ENCODE measurements around the gene ESR2.

The ESR2 gene

DNA sequence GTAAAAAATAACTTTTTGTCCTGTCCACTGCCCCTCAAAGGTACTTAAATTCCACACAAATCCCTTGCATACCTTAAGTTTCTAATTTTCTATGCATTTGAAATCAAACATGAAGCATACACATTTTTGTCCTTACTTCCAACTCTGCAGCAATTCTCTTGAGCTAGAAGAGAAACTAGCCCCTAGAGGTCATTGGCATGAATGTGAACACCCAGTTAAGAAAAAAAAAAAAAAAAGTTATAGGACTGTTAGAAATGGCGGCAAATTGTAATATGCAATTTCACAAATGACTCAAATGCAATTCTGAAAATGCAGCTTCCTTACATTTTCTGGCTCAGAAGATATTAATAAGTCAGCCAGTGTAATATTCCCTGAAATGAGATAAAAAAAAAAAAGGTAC is 4.6 kb upstream of the ESR2 start:
- no peak overlapping the region for H4K8ac ChIP-seq (ENCODE audit: low read depth, low read length)
- no peaks in the 10 kb centered on the region for H3K79me1 ChIP-seq (ENCODE audit: low read depth, low read length)
- H3K23ac ChIP-seq (ENCODE audit: low read depth, low read length, poor library complexity): no peak overlapping the region
- WGBS, 2 donors (ENCODE audit: extremely low coverage in 2 of 2, insufficient read length in 2 of 2, insufficient replicate concordance in 1 of 2): no CpG with 5 or more reads among the region's 1 CpG
- no peak overlapping the region for H2AK5ac ChIP-seq (ENCODE audit: low read depth, low read length)
- no peak overlapping the region for H3K9ac ChIP-seq (ENCODE audit: low read depth, low read length, poor library complexity)
- no peak overlapping the region for H2BK15ac ChIP-seq (ENCODE audit: low read length)
- H2BK5ac ChIP-seq (ENCODE audit: low read length): no peak overlapping the region
- H2BK12ac ChIP-seq (ENCODE audit: low read length): no peak overlapping the region
- H2AFZ ChIP-seq (ENCODE audit: low read length): no peak overlapping the region
- peaks cover 0 to 18% (median 11%) of the 10 kb centered on the region in 3 experiments for H3K27me3 ChIP-seq (ENCODE audit: control insufficient read depth in 3 of 3, insufficient read depth in 3 of 3, low read depth in 1 of 3, low read length in 3 of 3)
- no peak overlapping the region for H4K91ac ChIP-seq (ENCODE audit: low read depth, low read length, poor library complexity)
- H3K27ac ChIP-seq (replicated peaks; ENCODE audit: low read length): no peak overlapping the region
- H3K18ac ChIP-seq (ENCODE audit: low read length): no peak overlapping the region
- H3K4me3 ChIP-seq (ENCODE audit: low read length in 2 of 2): no peak overlapping the region
- no peaks in the 10 kb centered on the region for H3K9me3 ChIP-seq (replicated peaks in 1 of 2; ENCODE audit: control insufficient read depth in 2 of 2, insufficient read depth in 1 of 2, low read depth in 1 of 2, low read length in 2 of 2)
- no peak overlapping the region for H3K14ac ChIP-seq (ENCODE audit: low read length)
- no peaks in the 10 kb centered on the region for H3K36me3 ChIP-seq (replicated peaks in 1 of 2; ENCODE audit: control insufficient read depth in 2 of 2, insufficient read depth in 2 of 2, low read length in 2 of 2)
- H2BK120ac ChIP-seq (ENCODE audit: low read depth, low read length): no peak overlapping the region
- H3K4me2 ChIP-seq (ENCODE audit: insufficient read depth, low read length, poor library complexity, severe bottlenecking): no peak overlapping the region
- no peak for DNase-seq (ENCODE audit: low spot score)
- H3K4ac ChIP-seq (ENCODE audit: low read length): no peak overlapping the region
- H3K4me1 ChIP-seq (ENCODE audit: control insufficient read depth in 2 of 2, insufficient read depth in 1 of 2, low read depth in 1 of 2, low read length in 2 of 2): peaks cover 0 to 5% of the 10 kb centered on the region in 2 donors

DNA sequence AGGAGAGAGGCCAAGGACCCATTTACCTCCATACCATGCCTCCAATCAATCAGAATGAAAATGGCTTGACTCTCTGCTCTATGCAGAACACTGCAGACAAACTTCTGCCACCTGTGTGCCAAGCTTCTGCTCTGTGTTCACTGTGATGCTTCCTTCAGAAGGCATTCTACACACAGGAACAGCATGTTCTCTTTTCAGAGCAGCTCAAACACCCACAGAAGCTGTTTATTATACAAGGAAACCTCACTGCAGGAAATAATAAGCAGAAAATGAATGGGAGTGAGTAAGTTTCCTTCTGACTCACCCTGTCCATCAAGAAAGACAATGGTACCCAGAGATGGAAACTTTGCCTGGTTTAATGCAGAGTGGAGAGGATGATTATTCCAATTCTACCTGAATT is 2.4 kb upstream of the ESR2 start:
- Histone ChIP-seq H3K36me3 (replicated peaks in 1 of 2; ENCODE audit: control insufficient read depth in 2 of 2, insufficient read depth in 2 of 2, low read length in 2 of 2) (no peaks in the 10 kb centered on the region), H3K14ac (ENCODE audit: low read length) (no peak overlapping the region), H2BK12ac (ENCODE audit: low read length) (no peak overlapping the region), H4K91ac (ENCODE audit: low read depth, low read length, poor library complexity) (no peak overlapping the region), H2AK5ac (ENCODE audit: low read depth, low read length) (no peak overlapping the region), H3K9ac (ENCODE audit: low read depth, low read length, poor library complexity) (no peak overlapping the region), H3K4me2 (ENCODE audit: insufficient read depth, low read length, poor library complexity, severe bottlenecking) (no peak overlapping the region), H3K23ac (ENCODE audit: low read depth, low read length, poor library complexity) (no peak overlapping the region), H2BK120ac (ENCODE audit: low read depth, low read length) (no peak overlapping the region), H3K27me3 (ENCODE audit: control insufficient read depth in 3 of 3, insufficient read depth in 3 of 3, low read depth in 1 of 3, low read length in 3 of 3) (peaks cover 0 to 40% (median 16%) of the 10 kb centered on the region in 3 experiments), H2BK15ac (ENCODE audit: low read length) (no peak overlapping the region), H2BK5ac (ENCODE audit: low read length) (no peak overlapping the region), H3K9me3 (replicated peaks in 1 of 2; ENCODE audit: control insufficient read depth in 2 of 2, insufficient read depth in 1 of 2, low read depth in 1 of 2, low read length in 2 of 2) (no peaks in the 10 kb centered on the region), H3K4ac (ENCODE audit: low read length) (no peak overlapping the region), H3K18ac (ENCODE audit: low read length) (no peak overlapping the region), H3K79me1 (ENCODE audit: low read depth, low read length) (no peaks in the 10 kb centered on the region), H2AFZ (ENCODE audit: low read length) (no peak overlapping the region), H3K27ac (replicated peaks; ENCODE audit: low read length) (no peak overlapping the region), H3K4me3 (ENCODE audit: low read length in 2 of 2) (no peak overlapping the region), H4K8ac (ENCODE audit: low read depth, low read length) (no peak overlapping the region), H3K4me1 (ENCODE audit: control insufficient read depth in 2 of 2, insufficient read depth in 1 of 2, low read depth in 1 of 2, low read length in 2 of 2) (peaks cover 3 to 8% of the 10 kb centered on the region in 2 donors)
- no peak for DNase-seq (ENCODE audit: low spot score)

DNA sequence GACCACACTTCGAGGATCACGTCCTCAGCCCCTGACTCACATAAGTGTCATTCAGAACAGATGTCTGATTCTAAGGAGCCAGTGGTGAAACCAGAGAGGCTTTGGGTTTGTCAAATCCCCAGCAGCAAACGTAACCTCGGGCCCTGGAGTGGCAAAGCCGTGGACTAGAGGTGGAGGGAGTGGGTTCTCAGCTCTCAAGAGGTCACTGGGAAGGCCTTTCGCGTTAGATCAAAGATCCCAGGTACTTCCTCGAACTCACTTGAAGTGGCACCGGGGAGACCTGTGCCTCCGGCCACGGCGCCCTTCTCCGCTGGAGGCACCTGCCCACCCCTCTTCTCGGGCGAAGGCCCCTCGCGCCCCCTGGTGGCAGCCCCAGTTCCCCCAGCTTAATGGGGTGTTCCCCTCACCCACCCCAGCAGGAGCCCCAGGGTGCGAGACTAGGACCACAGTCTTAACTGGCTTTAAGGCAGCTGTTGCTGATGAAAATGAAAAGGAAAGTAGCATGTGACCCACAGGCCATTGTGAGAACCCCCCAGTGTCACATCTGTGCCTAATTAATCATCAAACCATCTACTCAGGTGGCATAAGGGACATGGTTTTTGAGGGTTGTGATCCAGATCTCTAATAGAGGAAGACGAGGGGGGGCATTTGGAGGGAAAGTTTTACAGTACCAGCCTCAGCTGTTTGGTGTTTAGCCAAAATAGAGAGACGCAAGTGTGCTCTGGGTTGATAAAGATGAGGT is 672 bp upstream of the ESR2 start:
- Histone ChIP-seq H2BK5ac (ENCODE audit: low read length) (no peak overlapping the region), H3K4me3 (ENCODE audit: low read length in 2 of 2) (peak overlapping the region in 1 of 2 donors; percentile 32), H2BK15ac (ENCODE audit: low read length) (no peak overlapping the region), H3K4ac (ENCODE audit: low read length) (no peak overlapping the region), H2BK120ac (ENCODE audit: low read depth, low read length) (no peak overlapping the region), H3K9ac (ENCODE audit: low read depth, low read length, poor library complexity) (no peak overlapping the region), H3K4me2 (ENCODE audit: insufficient read depth, low read length, poor library complexity, severe bottlenecking) (peak overlapping the region; percentile 94), H3K14ac (ENCODE audit: low read length) (no peak overlapping the region), H2AK5ac (ENCODE audit: low read depth, low read length) (no peak overlapping the region), H2BK12ac (ENCODE audit: low read length) (no peak overlapping the region), H3K9me3 (replicated peaks in 1 of 2; ENCODE audit: control insufficient read depth in 2 of 2, insufficient read depth in 1 of 2, low read depth in 1 of 2, low read length in 2 of 2) (no peaks in the 10 kb centered on the region), H3K18ac (ENCODE audit: low read length) (no peak overlapping the region), H3K4me1 (ENCODE audit: control insufficient read depth in 2 of 2, insufficient read depth in 1 of 2, low read depth in 1 of 2, low read length in 2 of 2) (peaks cover 3 to 8% of the 10 kb centered on the region in 2 donors), H2AFZ (ENCODE audit: low read length) (peak overlapping the region; percentile 87), H4K91ac (ENCODE audit: low read depth, low read length, poor library complexity) (no peak overlapping the region), H3K27ac (replicated peaks; ENCODE audit: low read length) (no peak overlapping the region), H3K36me3 (replicated peaks in 1 of 2; ENCODE audit: control insufficient read depth in 2 of 2, insufficient read depth in 2 of 2, low read length in 2 of 2) (no peaks in the 10 kb centered on the region), H3K23ac (ENCODE audit: low read depth, low read length, poor library complexity) (no peak overlapping the region), H3K79me1 (ENCODE audit: low read depth, low read length) (no peaks in the 10 kb centered on the region), H4K8ac (ENCODE audit: low read depth, low read length) (no peak overlapping the region), H3K27me3 (ENCODE audit: control insufficient read depth in 3 of 3, insufficient read depth in 3 of 3, low read depth in 1 of 3, low read length in 3 of 3) (peaks cover 0 to 50% (median 16%) of the 10 kb centered on the region in 3 experiments)
- WGBS, 2 donors (ENCODE audit: extremely low coverage in 2 of 2, insufficient read length in 2 of 2, insufficient replicate concordance in 1 of 2): no CpG with 5 or more reads among the region's 20 CpGs
- DNase-seq (ENCODE audit: low spot score): peak; percentile 48

DNA sequence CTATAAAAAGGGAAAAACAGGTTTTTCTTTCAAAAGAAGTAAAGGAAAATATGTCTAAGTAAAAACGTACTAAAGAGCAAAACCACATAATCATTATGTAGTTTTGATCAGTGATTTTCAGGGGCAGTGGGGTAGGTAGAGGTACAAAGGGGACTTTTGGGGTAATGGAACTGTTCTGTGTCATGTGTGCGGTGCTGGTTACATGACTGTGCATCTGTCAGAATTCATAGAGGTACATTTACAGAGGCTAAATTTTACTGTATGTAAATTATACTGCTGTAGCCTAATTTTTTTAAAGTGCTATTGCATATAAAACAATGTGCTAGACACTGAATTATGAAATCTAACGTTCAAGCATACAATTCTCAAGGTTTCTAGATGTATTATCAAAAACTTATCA is 2.0 kb downstream of the ESR2 start:
- Histone ChIP-seq H3K18ac (ENCODE audit: low read length) (no peak overlapping the region), H3K36me3 (replicated peaks in 1 of 2; ENCODE audit: control insufficient read depth in 2 of 2, insufficient read depth in 2 of 2, low read length in 2 of 2) (no peaks in the 10 kb centered on the region), H3K4me1 (ENCODE audit: control insufficient read depth in 2 of 2, insufficient read depth in 1 of 2, low read depth in 1 of 2, low read length in 2 of 2) (peaks cover 3 to 8% of the 10 kb centered on the region in 2 donors), H2BK12ac (ENCODE audit: low read length) (no peak overlapping the region), H2BK120ac (ENCODE audit: low read depth, low read length) (no peak overlapping the region), H3K4me3 (ENCODE audit: low read length in 2 of 2) (no peak overlapping the region), H2BK5ac (ENCODE audit: low read length) (no peak overlapping the region), H4K8ac (ENCODE audit: low read depth, low read length) (no peak overlapping the region), H3K4ac (ENCODE audit: low read length) (no peak overlapping the region), H2AFZ (ENCODE audit: low read length) (no peak overlapping the region), H3K27me3 (ENCODE audit: control insufficient read depth in 3 of 3, insufficient read depth in 3 of 3, low read depth in 1 of 3, low read length in 3 of 3) (peaks cover 0 to 50% (median 14%) of the 10 kb centered on the region in 3 experiments), H3K9me3 (replicated peaks in 1 of 2; ENCODE audit: control insufficient read depth in 2 of 2, insufficient read depth in 1 of 2, low read depth in 1 of 2, low read length in 2 of 2) (no peaks in the 10 kb centered on the region), H2BK15ac (ENCODE audit: low read length) (no peak overlapping the region), H3K27ac (replicated peaks; ENCODE audit: low read length) (no peak overlapping the region), H3K9ac (ENCODE audit: low read depth, low read length, poor library complexity) (no peak overlapping the region), H3K23ac (ENCODE audit: low read depth, low read length, poor library complexity) (no peak overlapping the region), H3K14ac (ENCODE audit: low read length) (no peak overlapping the region), H2AK5ac (ENCODE audit: low read depth, low read length) (no peak overlapping the region), H3K4me2 (ENCODE audit: insufficient read depth, low read length, poor library complexity, severe bottlenecking) (no peak overlapping the region), H4K91ac (ENCODE audit: low read depth, low read length, poor library complexity) (no peak overlapping the region), H3K79me1 (ENCODE audit: low read depth, low read length) (no peaks in the 10 kb centered on the region)
- DNase-seq (ENCODE audit: low spot score): no peak
- no CpG with 5 or more reads among the region's 3 CpGs for WGBS, 2 donors (ENCODE audit: extremely low coverage in 2 of 2, insufficient read length in 2 of 2, insufficient replicate concordance in 1 of 2)

All from neuronal stem cell (in vitro differentiated cells).